ENCODE results near the gene KCNF1.

The KCNF1 gene

GRCh38 chr2:10879624-10880585 is 31.8 kb upstream of the KCNF1 start:
- no peak for DNase-seq (ENCODE audit: low read depth)

- DNase-seq (ENCODE audit: low read depth) = no peak
Observed at GRCh38 chr2:10880586-10881321, 31.0 kb upstream of the KCNF1 start.

- DNase-seq (ENCODE audit: low read depth) = no peak
Observed at GRCh38 chr2:10882568-10882967, 29.2 kb upstream of the KCNF1 start.

GRCh38 chr2:10883066-10883465 is 28.7 kb upstream of the KCNF1 start:
- DNase-seq (ENCODE audit: low read depth) = no peak

- DNase-seq (ENCODE audit: low read depth) = no peak
Observed at GRCh38 chr2:10883801-10884478, 27.8 kb upstream of the KCNF1 start.

GRCh38 chr2:10884574-10884975 is 27.2 kb upstream of the KCNF1 start:
- no peak for DNase-seq (ENCODE audit: low read depth)

- DNase-seq (ENCODE audit: low read depth) = no peak
Observed at GRCh38 chr2:10885094-10885860, 26.5 kb upstream of the KCNF1 start.

- no peak for DNase-seq (ENCODE audit: low read depth)
Observed at GRCh38 chr2:10887476-10887875, 24.3 kb upstream of the KCNF1 start.

- DNase-seq (ENCODE audit: low read depth) = no peak
Observed at GRCh38 chr2:10889651-10890215, 22.0 kb upstream of the KCNF1 start.

- DNase-seq (ENCODE audit: low read depth) = no peak
Observed at GRCh38 chr2:10890706-10891270, 20.9 kb upstream of the KCNF1 start.

GRCh38 chr2:10891390-10891789 is 20.3 kb upstream of the KCNF1 start:
- DNase-seq (ENCODE audit: low read depth) = no peak

GRCh38 chr2:10891848-10892247 is 19.9 kb upstream of the KCNF1 start:
- no peak for DNase-seq (ENCODE audit: low read depth)

- no peak for DNase-seq (ENCODE audit: low read depth)
Observed at GRCh38 chr2:10892316-10892715, 19.4 kb upstream of the KCNF1 start.

- DNase-seq (ENCODE audit: low read depth) = no peak
Observed at GRCh38 chr2:10892796-10893350, 18.9 kb upstream of the KCNF1 start.

GRCh38 chr2:10894264-10894935 is 17.3 kb upstream of the KCNF1 start:
- DNase-seq (ENCODE audit: low read depth) = no peak

- DNase-seq (ENCODE audit: low read depth) = no peak
Observed at GRCh38 chr2:10895231-10895630, 16.5 kb upstream of the KCNF1 start.

- no peak for DNase-seq (ENCODE audit: low read depth)
Observed at GRCh38 chr2:10897956-10898355, 13.8 kb upstream of the KCNF1 start.

GRCh38 chr2:10900216-10901109 is 11.3 kb upstream of the KCNF1 start:
- DNase-seq (ENCODE audit: low read depth) = no peak
